ENCODE data around the gene NOS1.

Gene NOS1

DNA sequence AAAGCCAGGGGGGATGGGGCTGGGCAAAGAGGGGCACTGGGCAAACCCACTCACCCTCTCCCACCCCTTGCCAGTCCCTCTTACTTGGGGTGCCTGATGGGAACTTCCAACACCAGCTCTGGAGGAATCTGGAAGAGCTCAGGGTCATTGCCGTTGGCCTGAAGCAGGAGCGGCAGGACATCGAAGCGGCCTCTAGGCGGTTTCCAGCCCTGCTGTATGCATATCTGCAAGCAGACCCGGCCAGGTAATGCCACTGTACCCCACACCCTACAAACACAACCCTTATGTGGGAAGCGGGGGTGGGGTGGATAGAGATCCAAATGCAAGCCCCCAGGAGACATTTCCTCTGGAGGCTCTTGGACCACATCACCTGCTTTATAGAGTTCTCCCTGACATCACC lies 83.6 kb downstream of the NOS1 start:
- in situ Hi-C loops (cut with HindIII; ENCODE audit: low sequenced_read_pairs): no loop called here
- TF ChIP-seq, protein P1, sequence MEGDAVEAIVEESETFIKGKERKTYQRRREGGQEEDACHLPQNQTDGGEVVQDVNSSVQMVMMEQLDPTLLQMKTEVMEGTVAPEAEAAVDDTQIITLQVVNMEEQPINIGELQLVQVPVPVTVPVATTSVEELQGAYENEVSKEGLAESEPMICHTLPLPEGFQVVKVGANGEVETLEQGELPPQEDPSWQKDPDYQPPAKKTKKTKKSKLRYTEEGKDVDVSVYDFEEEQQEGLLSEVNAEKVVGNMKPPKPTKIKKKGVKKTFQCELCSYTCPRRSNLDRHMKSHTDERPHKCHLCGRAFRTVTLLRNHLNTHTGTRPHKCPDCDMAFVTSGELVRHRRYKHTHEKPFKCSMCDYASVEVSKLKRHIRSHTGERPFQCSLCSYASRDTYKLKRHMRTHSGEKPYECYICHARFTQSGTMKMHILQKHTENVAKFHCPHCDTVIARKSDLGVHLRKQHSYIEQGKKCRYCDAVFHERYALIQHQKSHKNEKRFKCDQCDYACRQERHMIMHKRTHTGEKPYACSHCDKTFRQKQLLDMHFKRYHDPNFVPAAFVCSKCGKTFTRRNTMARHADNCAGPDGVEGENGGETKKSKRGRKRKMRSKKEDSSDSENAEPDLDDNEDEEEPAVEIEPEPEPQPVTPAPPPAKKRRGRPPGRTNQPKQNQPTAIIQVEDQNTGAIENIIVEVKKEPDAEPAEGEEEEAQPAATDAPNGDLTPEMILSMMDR (IDR thresholded peaks at IDR 0.05; ENCODE audit: low read depth, low read length): no peak
- H3K4me3 ChIP-seq (ENCODE audit: low read depth, low read length): no peak overlapping the region
- no peak for DNase-seq (ENCODE audit: low read depth, low spot score)

DNA sequence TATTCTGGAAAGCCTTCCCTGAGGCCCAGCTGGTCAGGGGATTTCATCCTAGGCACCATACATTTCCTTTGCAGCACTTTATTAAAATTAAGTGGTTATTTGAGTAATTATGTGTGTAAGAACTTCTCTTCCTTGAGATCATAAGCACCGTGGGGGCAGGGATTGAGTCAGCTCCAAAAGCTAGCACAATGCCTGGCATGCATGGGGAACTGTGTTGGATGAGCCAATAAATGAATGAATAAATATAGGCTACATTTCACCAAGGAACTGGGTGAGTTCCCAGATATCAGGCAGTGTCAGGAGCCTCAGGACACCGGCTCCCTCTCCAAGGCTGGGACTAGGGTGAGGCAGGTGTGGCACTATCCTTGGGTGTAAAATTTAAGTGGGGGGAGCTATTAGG lies 88.3 kb downstream of the NOS1 start:
- H3K4me3 ChIP-seq (ENCODE audit: low read depth, low read length): no peak overlapping the region
- in situ Hi-C loops (cut with HindIII; ENCODE audit: low sequenced_read_pairs): no loop called here
- DNase-seq (ENCODE audit: low read depth, low spot score): no peak
- TF ChIP-seq, protein P1 (IDR thresholded peaks at IDR 0.05; ENCODE audit: low read depth, low read length): no peak

DNA sequence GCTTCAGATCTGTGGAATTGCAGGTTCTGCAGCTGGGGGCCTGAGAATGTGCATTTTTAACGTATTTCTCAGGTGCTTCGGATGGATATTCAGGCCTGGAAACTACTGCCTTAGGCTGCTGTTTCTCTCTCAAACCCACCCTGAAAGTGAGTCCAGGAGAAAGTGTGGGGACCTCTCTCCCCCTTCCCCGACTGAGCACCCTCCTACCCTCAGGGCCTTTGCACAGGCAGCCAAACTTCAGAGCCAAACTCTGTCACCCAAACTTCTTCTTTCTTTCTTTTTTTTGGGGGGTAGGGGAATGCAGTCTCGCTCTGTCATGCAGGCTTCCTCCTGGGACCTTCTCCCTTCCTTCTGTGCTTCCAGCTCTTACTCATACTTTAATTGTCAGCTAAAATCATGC lies 88.7 kb downstream of the NOS1 start:
- DNase-seq (ENCODE audit: low read depth, low spot score): no peak
- TF ChIP-seq, protein P1 (IDR thresholded peaks at IDR 0.05; ENCODE audit: low read depth, low read length): no peak
- in situ Hi-C loops (cut with HindIII; ENCODE audit: low sequenced_read_pairs): no loop called here
- H3K4me3 ChIP-seq (ENCODE audit: low read depth, low read length): no peak overlapping the region

DNA sequence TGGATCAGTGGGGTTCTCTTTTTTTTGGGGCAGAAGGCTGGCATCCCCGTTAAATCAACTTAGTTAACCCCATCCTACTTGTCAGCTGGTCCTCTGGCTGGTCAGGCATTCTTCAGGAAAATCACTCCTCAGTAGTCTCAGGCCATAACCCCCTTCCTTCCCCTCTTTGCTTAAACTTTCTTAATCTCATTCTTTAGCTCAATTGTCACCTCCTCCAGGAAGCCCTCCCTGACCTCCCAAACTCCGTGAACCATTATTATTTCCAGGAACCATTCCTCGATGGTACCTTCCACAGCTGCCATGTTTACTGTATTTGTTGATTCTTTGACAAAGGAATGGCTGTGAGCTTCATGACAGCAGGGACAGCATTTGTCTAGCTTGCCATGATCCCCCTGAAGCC lies 98.7 kb downstream of the NOS1 start:
- H3K4me3 ChIP-seq (ENCODE audit: low read depth, low read length): no peak overlapping the region
- TF ChIP-seq, protein P1 (IDR thresholded peaks at IDR 0.05; ENCODE audit: low read depth, low read length): no peak
- in situ Hi-C loops (cut with HindIII; ENCODE audit: low sequenced_read_pairs): no loop called here
- DNase-seq (ENCODE audit: low read depth, low spot score): no peak

DNA sequence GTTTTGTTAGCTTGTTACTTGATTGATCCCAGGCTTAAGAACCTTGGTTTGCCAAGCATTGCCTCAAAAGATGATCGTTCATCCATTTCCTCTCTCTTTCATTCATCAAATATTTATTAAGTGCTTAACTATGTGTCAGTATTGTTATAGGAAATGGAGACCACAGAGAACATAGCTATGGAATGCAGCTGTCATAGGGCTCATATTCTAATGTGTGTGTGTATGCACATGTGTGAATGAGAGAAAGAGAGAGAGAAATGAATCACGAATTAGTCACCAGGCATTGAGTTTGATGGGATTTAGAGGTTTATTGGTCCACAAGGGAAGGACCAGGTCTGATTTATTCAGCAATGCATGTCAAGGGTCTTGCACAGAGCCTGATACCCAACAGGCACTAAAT lies 100.2 kb downstream of the NOS1 start:
- no peak overlapping the region for H3K4me3 ChIP-seq (ENCODE audit: low read depth, low read length)
- in situ Hi-C loops (cut with HindIII; ENCODE audit: low sequenced_read_pairs): no loop called here
- TF ChIP-seq, protein P1 (IDR thresholded peaks at IDR 0.05; ENCODE audit: low read depth, low read length): no peak
- no peak for DNase-seq (ENCODE audit: low read depth, low spot score)

DNA sequence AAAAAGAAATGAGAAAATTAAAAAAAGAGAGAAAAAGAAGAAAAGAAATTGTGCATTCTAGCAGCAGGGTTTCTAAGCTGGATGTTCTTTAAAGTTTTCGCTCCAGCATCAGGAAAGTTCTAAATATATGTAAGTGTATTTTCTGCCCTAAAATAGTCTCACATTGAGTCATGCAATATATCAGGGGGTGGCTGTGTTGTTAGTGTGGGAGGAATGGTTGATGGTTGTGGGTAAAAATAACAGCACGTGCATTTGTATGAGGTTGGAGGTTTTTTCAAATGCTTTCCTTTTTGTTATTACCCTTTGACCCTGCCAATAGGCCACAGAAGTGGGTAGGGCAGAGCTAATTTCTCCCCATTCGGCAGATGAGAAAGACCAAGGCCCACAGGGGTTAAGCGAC lies 106.0 kb downstream of the NOS1 start:
- TF ChIP-seq, protein P1 (IDR thresholded peaks at IDR 0.05; ENCODE audit: low read depth, low read length): no peak
- H3K4me3 ChIP-seq (ENCODE audit: low read depth, low read length): no peak overlapping the region
- DNase-seq (ENCODE audit: low read depth, low spot score): no peak
- in situ Hi-C loops (cut with HindIII; ENCODE audit: low sequenced_read_pairs): no loop called here

DNA sequence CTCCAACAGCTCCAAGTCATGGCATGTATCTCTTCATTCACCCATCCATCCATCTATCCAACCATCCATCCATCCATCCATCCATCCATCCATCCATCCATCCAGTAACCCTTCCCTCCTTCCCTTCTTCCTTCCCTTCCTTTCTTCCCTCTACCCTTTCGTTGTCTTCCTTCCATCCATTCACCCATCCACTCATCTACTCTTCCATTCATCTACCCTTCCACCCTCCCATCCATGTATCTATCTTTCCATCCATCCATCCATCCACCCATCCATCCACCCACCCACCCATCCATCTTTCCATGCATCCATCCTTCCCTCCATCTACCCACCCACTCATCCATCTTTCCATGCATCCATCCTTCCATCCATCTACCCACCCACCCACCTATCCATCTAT lies 117.9 kb downstream of the NOS1 start:
- DNase-seq (ENCODE audit: low read depth, low spot score): no peak
- TF ChIP-seq, protein P1 (IDR thresholded peaks at IDR 0.05; ENCODE audit: low read depth, low read length): no peak
- in situ Hi-C loops (cut with HindIII; ENCODE audit: low sequenced_read_pairs): no loop called here
- no peak overlapping the region for H3K4me3 ChIP-seq (ENCODE audit: low read depth, low read length)
